Stimulated activated CD4-positive, alpha-beta T cell treated with anti-CD3 and anti-CD28 coated beads, Interleukin-1b, Interleukin-23, amount 100 ng/mL, for 48 hours (primary cell): ENCODE measurements around the gene SCP2.
A peak's percentile ranks its signal among the peaks of the same experiment; 100 is the strongest.

Source experiments
- DNase-seq: peaks from one replicate; pipeline ENCODE4 v3.0.0-alpha.2; 2020

SCP2 gene, protein sequence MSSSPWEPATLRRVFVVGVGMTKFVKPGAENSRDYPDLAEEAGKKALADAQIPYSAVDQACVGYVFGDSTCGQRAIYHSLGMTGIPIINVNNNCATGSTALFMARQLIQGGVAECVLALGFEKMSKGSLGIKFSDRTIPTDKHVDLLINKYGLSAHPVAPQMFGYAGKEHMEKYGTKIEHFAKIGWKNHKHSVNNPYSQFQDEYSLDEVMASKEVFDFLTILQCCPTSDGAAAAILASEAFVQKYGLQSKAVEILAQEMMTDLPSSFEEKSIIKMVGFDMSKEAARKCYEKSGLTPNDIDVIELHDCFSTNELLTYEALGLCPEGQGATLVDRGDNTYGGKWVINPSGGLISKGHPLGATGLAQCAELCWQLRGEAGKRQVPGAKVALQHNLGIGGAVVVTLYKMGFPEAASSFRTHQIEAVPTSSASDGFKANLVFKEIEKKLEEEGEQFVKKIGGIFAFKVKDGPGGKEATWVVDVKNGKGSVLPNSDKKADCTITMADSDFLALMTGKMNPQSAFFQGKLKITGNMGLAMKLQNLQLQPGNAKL

DNA sequence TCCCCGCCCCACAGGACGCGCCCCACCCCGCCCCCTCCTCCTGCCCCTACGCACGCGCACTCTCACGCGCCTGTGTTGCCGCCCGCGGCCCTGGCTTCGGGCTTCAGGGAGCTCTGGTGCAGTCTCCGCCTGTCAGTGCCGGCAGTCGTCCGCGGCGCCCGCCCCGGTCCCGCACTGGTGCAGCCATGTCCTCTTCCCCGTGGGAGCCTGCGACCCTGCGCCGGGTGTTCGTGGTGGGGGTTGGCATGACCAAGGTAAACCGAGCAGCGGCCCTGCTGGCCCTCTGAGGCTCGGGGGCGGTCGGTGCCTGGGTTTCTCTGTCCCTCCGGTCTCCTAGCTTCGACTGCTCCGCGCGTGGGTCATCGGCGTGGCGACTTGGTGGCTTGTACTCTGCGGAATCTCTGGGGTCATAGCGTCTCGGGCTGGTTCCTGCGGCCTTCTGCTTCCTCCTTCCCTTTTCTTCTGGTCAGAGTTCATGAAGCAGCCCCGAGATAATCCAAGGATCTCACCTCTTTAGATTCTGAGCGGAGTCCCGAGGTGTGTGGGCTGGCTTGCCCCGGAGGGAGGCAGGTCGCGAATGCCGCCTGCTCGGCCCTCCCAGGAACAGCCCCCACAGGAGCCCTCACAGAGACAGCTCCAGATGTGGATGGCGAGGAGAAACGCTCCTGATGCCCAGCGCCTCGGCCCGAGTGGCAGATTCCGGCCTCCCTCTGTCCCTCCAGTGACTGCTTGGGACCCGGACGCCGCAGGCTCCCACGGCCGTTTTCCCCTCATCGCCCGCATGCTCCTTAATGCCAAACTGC, at the start of gene SCP2:
Gene SCP2 (plus strand): TSS at position 65 of the 803 bp plus-strand sequence. CDS start 121 bp downstream, at position 186.
- DNase-seq, result peak; percentile 75

DNA sequence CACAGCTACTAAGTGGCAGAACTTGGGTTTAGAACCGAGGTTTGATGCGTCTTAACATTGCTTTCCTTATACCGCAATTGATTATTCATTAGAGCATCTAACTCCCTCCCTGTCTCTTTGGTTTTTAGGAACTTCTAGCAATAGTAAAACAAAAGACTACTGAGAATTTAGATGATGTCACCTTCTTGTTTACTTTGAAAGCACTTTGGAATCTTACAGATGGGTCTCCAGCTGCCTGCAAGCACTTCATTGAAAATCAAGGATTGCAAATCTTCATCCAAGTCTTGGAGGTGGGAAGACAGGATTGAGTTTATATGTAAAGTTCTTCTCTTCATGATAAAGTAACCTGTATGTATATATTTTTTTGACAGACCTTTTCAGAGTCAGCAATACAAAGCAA, 49.5 kb upstream of the SCP2 start:
- no peak for DNase-seq

DNA sequence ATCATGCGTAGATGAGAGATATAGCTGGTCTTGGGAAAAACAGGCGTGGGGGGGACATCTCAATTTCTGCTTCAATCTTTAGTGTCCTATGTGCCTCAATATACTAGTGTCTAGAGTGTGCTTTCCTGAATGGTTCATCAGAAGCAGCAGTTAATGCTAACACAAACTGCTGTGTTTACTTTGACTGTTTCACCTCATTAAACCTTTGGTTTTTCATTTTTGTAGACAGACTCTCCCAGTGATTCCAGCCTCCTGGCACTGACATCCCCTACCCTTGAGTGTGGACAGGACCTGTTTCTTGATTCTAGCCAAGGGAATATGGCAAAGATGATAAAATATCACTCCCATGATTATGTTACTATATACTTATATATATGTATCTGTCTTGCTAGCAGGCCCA, 46.9 kb upstream of the SCP2 start:
- DNase-seq, result no peak

DNA sequence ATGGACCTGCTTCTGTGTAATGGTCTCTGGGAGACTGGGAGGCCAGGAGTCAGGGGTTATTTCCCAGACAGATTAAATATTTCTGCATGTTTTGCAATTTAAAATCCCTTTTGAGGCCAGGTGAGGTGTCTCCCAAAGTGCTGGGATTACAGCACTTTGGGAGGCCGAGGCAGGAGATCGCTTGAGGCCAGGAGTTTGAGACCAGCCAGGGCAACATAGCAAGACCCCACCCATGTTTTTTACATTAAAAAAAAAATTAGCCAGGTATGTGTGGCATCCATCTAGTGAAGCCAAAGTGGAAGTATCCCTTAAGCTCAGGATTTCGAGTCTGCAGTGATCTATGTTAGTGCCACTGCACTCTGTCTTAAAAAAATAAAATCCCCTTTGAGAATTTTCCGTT, 39.6 kb upstream of the SCP2 start:
- no peak for DNase-seq

DNA sequence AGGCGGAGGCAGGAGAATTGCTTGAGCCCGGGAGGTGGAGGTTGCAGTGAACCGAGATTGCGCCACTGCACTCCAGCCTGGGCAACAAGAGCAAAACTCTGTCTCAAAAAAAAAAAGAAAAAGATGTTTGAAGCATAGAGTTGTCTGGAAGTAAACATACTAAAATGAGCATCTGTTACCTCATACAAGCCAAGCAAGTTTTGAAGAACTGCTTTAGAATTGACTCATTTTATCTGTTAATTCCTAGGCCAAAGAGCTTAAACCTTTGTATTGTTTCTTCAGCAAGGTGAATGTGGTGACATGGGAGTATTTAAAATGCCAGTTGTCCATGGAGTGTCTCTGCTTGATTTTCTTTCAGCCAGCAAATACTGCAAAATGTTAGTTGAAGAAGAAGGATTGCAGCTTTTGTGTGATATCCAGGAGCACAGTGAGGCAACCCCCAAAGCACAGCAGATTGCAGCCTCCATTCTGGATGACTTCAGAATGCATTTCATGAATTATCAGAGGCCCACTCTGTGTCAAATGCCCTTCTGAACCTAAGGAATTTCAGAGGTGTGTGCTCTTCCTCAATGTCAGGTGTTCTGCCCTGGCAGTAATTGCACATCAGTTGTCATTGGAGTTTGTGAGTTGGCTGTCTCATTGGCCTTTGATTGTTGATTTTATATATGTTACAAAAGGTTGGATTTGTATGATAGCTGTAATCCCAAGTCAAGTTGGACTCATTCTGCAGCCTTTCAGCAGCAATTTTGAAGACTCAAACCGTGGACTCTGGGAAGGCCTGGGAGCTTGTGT, 34.5 kb upstream of the SCP2 start:
- no peak for DNase-seq

DNA sequence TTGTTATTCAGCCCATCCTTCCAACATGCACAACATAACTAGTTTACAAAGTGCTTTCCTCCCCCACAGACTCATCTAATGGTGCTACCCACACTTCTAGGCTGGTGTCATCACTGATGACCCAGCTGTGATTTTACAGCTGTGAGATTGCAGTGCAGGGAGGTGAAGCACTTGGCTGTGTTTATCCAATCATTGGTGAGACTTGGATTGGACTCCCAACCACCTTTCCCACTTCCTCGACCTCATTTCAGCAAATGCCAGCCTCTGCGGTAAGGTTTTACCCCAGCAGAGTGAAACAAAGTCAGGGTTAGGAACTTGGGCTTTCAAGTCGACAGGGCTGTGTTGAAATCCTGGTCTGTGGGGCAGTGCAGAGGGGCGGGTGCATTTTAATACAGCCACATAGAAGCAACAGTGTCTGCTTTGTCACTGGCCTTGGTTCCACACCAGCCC, 27.6 kb upstream of the SCP2 start:
- DNase-seq, result no peak

DNA sequence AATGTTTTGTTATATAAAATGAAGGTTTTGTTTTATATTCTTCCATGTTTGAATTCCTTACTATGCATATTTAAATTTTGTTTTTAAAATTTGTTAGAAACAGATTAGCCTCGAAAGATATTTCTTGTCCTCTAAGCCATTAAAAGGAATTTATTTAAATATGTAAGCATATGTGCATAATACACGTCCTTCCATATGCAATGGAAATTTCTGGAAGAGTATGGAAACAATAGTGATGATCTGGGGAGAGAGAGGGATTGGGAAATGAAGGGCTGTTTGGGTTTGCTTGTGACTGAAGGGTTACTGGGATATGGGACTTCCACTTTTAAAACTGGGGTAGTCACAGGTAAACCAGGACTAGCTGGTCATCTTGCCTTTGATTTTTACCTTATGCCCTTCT, 26.7 kb upstream of the SCP2 start:
- DNase-seq, result no peak

DNA sequence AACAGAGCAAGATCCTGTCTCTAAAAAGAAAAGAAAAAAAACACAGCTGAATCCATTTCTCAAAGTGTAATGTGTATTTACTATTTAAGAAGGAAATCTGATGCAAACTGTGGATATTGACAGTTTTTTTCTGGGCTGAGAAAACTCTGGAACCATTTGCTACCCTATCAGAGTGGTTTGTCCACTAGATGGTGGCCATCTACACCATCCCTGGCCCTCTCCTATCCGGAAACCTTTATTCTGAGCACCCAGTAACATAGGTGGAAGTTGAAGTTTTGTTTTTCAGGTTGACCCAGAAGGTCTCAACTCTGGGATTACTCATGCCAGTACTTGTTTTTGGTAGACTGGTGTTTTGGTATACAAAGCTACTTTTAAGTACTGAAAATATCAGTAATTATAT, 25.7 kb upstream of the SCP2 start:
- DNase-seq, result no peak

DNA sequence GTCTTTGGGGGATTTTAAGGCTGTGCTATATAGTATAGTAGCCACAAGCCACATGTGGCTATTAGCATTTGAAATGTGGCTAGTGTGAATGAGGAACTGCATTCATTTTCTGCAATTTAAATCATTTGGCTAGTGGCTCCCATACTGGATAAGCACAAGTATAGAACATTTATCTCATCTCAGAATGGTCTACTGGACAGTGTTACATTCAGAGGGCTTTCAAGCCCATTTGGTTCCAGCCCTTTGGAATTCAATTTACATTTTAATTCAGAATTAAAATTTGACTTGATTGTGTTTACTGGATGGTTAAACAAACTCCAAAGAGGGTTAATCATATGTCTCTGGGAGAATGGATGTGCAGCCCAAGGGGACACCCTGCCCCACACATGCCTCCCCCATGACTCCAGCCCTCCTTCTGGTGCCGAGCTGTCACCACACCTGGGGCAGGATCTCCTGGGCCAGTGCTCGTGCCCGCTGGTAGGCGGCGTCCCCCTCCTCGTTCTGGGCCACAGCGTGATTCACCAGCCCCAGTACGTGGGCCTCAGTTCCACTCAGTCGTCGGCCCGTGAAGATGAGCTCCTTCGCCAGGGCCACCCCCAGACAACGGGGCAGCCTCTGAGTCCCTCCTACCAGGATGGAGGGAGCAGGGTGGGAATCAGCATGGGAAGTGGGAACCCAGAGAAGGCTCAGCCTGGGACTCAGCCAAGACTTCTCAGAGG, 22.7 kb upstream of the SCP2 start:
- no peak for DNase-seq

DNA sequence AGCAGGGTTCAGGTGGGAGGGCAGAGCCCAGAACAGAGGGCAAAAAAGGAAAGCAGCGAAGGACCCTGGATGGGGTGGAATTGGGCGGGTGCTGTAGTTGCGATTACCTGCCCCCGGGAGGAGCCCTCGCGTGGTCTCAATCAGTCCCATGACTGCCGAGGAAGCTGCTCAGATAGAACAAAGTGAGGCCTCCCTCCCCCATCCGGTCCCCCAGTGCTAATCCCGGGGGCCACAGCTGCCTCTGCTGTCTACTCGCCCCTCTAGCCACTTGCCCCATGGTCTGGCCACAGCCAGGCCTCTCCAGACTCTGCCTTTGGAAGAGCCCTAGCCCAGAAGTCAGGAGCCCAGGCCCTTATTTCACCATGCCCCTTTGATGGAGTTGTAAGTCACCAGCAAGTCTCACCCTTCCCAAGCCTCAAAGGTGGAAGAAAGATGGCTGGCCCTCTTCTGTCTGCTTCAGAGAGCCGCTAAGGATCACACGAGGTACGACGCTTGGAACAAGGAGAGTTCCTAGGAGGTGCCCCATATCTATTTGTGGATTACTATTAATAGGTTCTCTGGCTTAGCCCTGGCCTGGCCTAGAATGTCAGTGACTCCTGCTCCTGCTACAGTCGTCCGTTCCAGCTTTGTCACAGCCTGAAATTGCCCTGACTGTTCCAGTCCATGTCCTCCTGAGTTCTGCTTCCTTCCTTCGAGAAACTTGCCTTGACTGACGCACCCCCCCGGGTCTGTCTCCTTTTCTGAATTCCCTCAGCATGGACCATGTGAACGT, 22.0 kb upstream of the SCP2 start:
- DNase-seq, result peak; percentile 16

DNA sequence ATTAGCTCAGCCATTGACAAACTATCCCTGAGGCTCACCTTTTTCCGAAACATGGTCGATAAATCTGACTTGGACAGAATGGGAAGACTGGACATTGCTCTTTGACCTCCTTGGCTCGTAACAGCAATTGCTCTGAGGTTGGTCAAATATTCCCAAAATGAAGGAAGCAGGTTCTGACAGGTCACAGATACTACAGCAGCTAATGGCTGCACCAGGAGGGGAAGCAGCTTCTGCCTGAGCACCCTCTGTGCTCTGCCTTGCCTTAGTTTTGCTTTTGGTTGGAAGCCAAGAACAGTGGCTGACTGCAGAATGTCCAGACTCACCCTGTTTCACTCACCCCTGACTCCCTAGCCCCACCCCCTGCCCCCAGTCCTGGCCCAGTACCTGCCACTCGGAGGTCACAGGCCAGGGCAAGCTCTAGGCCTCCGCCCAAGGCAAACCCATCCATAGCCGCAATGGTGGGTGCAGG, 20.9 kb upstream of the SCP2 start:
- no peak for DNase-seq

DNA sequence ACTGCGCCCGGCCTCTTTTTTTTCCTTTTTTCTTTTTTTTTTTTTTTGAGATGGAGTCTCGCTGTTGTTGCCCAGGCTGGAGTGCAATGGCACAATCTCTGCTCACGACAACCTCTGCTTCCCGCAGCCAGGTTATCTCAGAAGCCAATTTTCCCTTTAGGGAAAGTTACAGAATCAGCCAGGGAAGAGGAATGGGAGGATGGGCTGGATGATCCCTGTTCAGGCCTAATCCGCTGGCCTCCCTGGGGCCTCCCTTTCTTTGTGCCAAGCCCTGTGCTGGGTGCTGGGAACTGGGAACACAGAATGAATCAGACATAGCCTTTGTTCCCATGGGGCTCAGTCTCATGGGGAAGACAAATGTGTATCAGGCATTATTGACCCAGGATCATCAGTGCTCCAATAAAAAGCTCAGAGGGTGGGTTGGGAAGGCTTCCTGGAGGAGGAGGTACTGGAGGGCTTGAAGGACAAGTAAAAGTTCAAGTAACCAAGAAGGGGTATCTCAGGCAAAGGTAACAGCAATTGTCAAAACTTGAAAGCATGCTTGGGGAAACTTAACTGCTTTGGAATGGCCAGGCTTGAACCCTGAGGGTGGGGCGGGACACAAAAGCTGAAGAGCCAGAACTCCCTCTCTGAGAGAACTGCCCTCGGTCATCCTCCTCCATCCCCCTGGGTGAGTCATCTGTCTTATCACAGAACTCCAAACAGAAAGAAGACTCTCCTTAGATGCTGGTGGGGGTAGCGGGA, 19.8 kb upstream of the SCP2 start:
- no peak for DNase-seq

DNA sequence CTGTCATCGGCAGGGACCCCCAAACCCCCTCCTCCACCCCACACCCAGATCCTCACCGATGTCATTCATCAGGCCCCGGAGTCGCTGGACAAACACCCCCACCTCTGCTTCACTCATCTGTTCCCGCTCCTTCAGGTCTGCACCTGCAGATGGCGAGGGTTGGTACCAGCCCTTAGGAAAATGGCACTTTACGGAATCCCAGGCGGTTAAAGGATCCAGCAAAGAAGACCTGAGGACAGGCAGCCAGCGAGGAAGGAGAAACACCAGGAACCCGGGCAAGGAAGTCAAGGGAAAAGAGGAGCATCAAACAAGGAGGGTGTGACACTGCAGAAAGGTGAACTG, 19.3 kb upstream of the SCP2 start:
- no peak for DNase-seq

DNA sequence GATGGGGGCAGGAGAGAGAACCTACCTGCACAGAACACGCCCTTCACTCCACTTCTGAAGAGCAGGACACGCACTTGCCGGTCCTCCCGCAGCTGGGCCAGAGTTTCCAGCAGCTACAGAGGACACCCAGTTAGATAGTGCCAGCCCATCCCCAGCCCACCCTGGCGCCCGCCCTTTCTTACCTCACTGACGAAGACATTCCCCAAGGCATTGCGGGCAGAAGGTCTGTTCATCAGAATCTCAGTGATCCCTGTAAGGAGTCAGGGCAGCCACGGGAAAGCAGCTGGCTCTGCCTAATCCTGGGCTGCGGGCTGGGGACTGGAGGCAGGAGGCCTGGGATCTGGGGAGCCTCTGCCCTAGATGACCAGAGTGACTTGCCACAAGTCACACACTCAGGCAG, 15.5 kb upstream of the SCP2 start:
- DNase-seq, result no peak

DNA sequence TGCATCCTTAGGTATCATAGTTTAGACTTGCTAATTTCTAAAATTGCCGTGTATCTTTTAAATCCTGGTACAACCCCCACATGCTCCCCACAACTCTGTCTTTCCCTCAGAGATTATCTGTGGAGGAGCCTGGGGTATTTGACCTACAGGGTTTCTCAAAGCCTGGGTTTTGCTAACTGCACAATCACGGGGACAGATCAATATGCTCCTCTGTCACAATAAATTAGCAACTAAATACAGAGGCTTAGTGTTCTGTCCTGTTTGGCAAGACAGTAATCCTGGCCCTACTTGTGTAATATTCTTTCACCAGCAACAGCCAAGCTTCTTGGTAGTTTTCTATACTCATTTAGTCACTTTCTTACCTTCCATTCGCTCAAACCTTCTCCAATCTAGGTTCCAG, 14.1 kb upstream of the SCP2 start:
- DNase-seq, result no peak

DNA sequence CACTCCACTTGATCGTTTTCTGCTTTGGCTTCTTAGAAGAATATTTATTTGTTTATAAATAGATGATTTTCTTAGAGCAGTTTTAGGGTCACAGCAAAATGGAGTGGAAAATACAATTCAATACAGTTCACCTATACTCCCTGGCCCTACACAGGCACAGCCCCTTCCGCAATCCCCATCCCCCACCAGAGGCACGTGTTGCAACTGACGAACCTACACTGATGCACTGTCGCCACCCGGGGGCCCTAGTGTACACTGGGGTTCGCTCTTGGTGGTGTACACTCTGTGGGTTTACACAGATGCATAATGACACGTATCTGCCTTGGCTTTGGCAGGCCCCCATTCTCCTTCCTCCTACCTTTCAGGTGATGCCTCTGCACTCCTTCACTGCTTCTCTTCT, 13.5 kb upstream of the SCP2 start:
- peak; percentile 10 for DNase-seq

DNA sequence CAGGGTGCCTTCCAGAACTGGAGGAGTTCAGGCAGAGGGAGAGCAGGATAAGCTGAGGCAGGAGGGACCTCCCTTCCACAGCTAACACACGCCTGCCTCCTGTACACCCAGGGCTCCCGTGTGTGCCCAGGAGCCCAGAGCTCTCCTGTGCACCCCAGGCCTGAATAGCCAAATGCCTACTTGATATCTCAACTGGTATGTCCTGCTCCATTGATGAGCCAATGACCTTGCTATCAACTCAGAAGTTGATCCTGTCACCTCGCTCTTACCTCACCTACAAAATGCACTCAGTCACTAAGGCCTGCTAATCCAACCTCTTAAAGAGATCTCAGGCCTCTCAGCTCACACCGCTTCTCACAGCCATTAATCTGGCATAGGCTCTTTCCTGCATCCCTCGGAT, 12.6 kb upstream of the SCP2 start:
- no peak for DNase-seq

DNA sequence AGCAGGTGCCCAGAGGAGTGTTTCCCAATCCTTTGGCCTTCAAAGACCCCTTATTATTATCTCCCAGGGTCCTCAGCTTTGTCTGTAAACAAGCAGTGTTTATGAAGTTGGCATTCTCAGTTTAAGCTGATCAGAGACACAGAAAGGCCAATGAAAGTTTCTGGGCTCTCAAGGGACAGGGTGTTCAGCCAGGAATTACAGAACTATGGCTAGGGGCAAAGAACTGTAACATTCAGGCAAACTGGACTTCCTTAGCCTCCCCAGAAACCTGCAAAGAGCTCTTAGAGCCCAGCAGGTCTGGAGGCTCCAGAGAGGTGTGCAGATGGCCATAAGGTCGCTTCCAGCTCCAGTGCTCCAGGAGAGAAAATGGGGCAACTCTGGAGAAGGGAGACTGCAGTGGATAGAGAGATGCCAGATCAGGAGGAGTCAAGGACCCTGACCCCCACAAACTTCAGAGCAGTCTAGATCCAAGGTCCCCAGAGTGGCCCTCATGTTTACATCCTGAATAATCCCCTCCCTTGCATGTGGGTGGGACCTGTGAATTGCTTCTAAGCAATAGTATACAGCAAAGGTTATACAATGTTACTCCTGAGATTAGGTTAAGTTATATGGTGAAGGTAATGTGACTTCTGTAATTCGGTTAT, 11.7 kb upstream of the SCP2 start:
- DNase-seq, result no peak

DNA sequence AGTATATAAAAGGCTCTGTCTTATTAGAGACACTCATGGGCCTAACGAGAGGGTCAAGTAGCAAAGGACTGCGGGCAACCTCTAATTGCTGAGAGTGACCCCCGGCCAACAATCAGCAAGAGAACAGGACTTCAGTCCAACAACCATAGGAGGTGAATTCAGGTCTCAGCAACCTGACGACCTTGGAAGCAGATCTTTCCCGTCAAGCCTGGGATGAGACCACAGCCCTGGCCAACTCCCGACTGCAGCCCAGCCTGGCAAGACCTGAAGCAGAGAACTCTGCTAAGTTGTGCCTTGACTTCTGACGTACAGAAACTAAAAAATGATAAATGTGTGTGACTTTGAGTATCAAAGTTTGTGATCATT, 11.2 kb upstream of the SCP2 start:
- DNase-seq, result no peak

DNA sequence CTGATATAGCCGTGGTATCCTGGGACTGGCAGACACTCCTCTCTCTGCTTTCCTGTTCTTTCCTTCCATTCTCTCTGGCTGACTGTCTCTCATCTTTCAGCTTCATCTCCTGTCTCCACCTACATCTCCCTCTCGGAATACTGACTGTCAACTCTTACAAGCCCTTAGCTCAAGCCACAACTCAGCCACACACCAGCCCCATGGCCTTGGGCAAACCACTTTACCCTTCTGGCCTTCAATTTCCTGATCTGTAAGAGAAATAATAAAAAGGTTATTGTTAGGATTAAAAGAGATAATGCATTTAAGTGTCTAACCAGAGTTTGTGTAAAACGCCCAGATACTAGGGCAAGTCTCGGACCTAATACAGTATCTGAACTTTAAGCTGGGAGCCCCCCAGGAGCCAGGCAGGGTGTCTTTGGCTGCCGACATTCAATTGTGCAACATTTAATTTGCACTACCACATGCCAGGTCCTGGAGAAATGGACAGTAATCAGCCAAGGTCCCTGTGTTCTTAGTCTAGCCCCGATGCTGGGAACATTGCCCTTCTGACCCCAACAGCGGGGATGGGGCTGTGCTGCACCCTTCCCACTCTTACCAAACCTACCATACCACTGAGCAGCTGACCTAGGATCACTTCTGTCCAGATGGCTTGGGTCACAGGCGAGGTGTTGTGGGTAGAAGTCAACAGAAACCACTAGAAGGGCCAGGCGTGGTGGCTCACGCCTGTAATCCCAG, 10.7 kb upstream of the SCP2 start:
- DNase-seq, result no peak
